G401 (cell line): ENCODE data around the gene ULK1. TPM values are rescaled to one million over a fixed set of nuclear protein-coding genes. Genes with fewer than 3 reads are reported as not detected.

Experiments used
- DNase-seq: peaks from one replicate; pipeline ENCODE4 v3.0.0-alpha.2; 2015; ENCODE audit warnings: low spot score
- in situ Hi-C: cut with HindIII; loops from 2 replicates; pipeline ENCODE4 v1.10.0; 2016; ENCODE audit warnings: low sequenced_read_pairs, mixed read lengths
- total RNA-seq: library from RNA; depleted of rRNA; stranded (reverse); fragments of >200 nt; shearing (Covaris generic); gene quantifications from 2 replicates; pipeline ENCODE4 v1.2.3, GENCODE V29; 2014

ULK1 gene
- total RNA-seq, 1 experiment from 2014 or later = 11.1 TPM

GRCh38 chr12:131915823-131916222 is 21.4 kb downstream of the ULK1 start:
- in situ Hi-C loops = no loop called here
- DNase-seq = no peak

- in situ Hi-C loops = no loop called here
- DNase-seq = no peak
These were observed 22.1 kb downstream of the ULK1 start for GRCh38 chr12:131916306-131917138.

- in situ Hi-C loops = no loop called here
- DNase-seq = no peak
These were observed 22.8 kb downstream of the ULK1 start for GRCh38 chr12:131917139-131917710.

GRCh38 chr12:131917711-131918306 is 23.4 kb downstream of the ULK1 start:
- DNase-seq = no peak
- in situ Hi-C loops = no loop called here

- no peak for DNase-seq
- in situ Hi-C loops = no loop called here
These were observed 24.1 kb downstream of the ULK1 start for GRCh38 chr12:131918311-131919050.

GRCh38 chr12:131919051-131919347 is 24.6 kb downstream of the ULK1 start:
- DNase-seq = no peak
- in situ Hi-C loops = no loop called here

GRCh38 chr12:131919366-131920156 is 25.1 kb downstream of the ULK1 start:
- in situ Hi-C loops = no loop called here
- DNase-seq = no peak

GRCh38 chr12:131920157-131920508 is 25.7 kb downstream of the ULK1 start:
- DNase-seq = no peak
- in situ Hi-C loops = no loop called here

GRCh38 chr12:131920902-131921840 is 26.7 kb downstream of the ULK1 start:
- in situ Hi-C loops = no loop called here
- no peak for DNase-seq

GRCh38 chr12:131921866-131922769 is 27.7 kb downstream of the ULK1 start:
- DNase-seq = no peak
- in situ Hi-C loops = no loop called here

GRCh38 chr12:131922772-131923171 is 28.4 kb downstream of the ULK1 start:
- in situ Hi-C loops = no loop called here
- no peak for DNase-seq

GRCh38 chr12:131923260-131923659 is 28.8 kb downstream of the ULK1 start:
- DNase-seq = no peak
- in situ Hi-C loops = no loop called here

GRCh38 chr12:131927110-131928079 is 33.0 kb downstream of the ULK1 start:
- in situ Hi-C loops = no loop called here
- DNase-seq = no peak

- in situ Hi-C loops = no loop called here
- no peak for DNase-seq
These were observed 33.8 kb downstream of the ULK1 start for GRCh38 chr12:131928080-131928710.

GRCh38 chr12:131928711-131929580 is 34.5 kb downstream of the ULK1 start, which contains the start of gene PUS1:
PUS1 (plus strand) TSS chr12:131929276; CDS start chr12:131929723, 447 bp downstream.
- in situ Hi-C loops = no loop called here
- DNase-seq = peak; percentile 91
